ENCODE measurements around the gene ZDHHC8.

DNA sequence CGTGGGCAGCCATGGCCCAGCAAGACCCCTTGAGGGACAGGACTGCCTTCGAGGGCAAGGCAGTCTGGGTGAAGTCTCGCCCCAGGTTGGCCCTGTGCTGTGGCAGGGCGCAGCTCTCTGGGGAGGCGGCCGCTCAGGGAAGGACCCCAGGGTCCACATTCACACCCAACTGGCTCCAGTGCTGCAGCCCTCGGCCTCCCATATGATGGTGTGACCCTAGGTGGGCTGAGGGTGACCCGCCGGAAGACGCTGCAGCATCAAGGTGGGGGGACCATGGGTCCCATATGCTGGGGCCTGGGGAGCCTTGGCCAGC, 47.3 kb downstream of the ZDHHC8 start:
- TF ChIP-seq, protein P1, sequence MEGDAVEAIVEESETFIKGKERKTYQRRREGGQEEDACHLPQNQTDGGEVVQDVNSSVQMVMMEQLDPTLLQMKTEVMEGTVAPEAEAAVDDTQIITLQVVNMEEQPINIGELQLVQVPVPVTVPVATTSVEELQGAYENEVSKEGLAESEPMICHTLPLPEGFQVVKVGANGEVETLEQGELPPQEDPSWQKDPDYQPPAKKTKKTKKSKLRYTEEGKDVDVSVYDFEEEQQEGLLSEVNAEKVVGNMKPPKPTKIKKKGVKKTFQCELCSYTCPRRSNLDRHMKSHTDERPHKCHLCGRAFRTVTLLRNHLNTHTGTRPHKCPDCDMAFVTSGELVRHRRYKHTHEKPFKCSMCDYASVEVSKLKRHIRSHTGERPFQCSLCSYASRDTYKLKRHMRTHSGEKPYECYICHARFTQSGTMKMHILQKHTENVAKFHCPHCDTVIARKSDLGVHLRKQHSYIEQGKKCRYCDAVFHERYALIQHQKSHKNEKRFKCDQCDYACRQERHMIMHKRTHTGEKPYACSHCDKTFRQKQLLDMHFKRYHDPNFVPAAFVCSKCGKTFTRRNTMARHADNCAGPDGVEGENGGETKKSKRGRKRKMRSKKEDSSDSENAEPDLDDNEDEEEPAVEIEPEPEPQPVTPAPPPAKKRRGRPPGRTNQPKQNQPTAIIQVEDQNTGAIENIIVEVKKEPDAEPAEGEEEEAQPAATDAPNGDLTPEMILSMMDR (IDR thresholded peaks at IDR 0.05) = no peak
- TF ChIP-seq POLR2A (IDR thresholded peaks at IDR 0.05) = no peak
- no peak for TF ChIP-seq POLR2AphosphoS5 (IDR thresholded peaks at IDR 0.05)
